ENCODE data around the gene FAH. TPM values are rescaled to one million over a fixed set of nuclear protein-coding genes. Genes with fewer than 3 reads are reported as not detected.

Gene FAH
- total and polyA plus RNA-seq, 10 of the 15 experiments (the other 5 are each of a cell fraction or from before 2014, with no cell fraction given): 36.3 to 121 (median 62.0) TPM

GRCh38 chr15:80175436-80175835 is 22.6 kb downstream of the FAH start:
- ATAC-seq (no peak), FAIRE-seq (no peak), DNase-seq (ENCODE audit: low read depth, low spot score) (no peak)
- no peaks in the 10 kb centered on the region; the same call in 1 of the 2 replicates for H3K4me1 ChIP-seq (ENCODE audit: control insufficient read depth, insufficient read depth, low read length)
- no peaks in the 10 kb centered on the region for H3K9me3 ChIP-seq (replicated peaks; ENCODE audit: control insufficient read depth, insufficient read depth, low read length)
- H2AFZ ChIP-seq (ENCODE audit: control insufficient read depth, low read depth, low read length): no peak overlapping the region
- POLR2A ChIA-PET: no interaction called here
- H3K36me3 ChIP-seq (ENCODE audit: control insufficient read depth in 2 of 2, insufficient read depth in 2 of 2, low read length in 1 of 2): peaks cover 0 to 4% of the 10 kb centered on the region in 2 experiments; a peak in 1 of 4 replicates
- intact Hi-C loops (cut with micrococcal nuclease; ENCODE audit: unreplicated experiment): loop anchor here (10.0 kb wide), 2 partner anchors 281 to 401 kb away; partner anchors contain the start of gene MTHFS
- CTCF ChIA-PET: interaction anchor here (0.7 to 1.2 kb wide), 2 partner anchors 8 to 335 kb away, joined by 3 to 5 read pairs; no protein-coding TSS in a partner anchor
- 97% methylated on average over 9 of the region's 9 CpGs for WGBS (ENCODE audit: insufficient coverage, insufficient replicate concordance, low lambda C conversion rate, missing lambda C conversion rate)
- no peak overlapping the region for H3K27ac ChIP-seq (ENCODE audit: control insufficient read depth, insufficient read depth)
- TF ChIP-seq NKRF (conservative IDR thresholded peaks at IDR 0.05): no peak
- TF ChIP-seq, protein P1, sequence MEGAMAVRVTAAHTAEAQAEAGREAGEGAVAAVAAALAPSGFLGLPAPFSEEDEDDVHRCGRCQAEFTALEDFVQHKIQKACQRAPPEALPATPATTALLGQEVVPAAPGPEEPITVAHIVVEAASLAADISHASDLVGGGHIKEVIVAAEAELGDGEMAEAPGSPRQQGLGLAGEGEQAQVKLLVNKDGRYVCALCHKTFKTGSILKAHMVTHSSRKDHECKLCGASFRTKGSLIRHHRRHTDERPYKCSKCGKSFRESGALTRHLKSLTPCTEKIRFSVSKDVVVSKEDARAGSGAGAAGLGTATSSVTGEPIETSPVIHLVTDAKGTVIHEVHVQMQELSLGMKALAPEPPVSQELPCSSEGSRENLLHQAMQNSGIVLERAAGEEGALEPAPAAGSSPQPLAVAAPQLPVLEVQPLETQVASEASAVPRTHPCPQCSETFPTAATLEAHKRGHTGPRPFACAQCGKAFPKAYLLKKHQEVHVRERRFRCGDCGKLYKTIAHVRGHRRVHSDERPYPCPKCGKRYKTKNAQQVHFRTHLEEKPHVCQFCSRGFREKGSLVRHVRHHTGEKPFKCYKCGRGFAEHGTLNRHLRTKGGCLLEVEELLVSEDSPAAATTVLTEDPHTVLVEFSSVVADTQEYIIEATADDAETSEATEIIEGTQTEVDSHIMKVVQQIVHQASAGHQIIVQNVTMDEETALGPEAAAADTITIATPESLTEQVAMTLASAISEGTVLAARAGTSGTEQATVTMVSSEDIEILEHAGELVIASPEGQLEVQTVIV (IDR thresholded peaks at IDR 0.05; ENCODE audit: borderline replicate concordance, partially characterized antibody): no peak
- no peak for TF ChIP-seq GATAD2B (conservative IDR thresholded peaks at IDR 0.05; ENCODE audit: low read depth)
- TF ChIP-seq SIN3A (IDR thresholded peaks at IDR 0.05; ENCODE audit: low read depth, low read length): no peak
- no peak for TF ChIP-seq RCOR1 (conservative IDR thresholded peaks at IDR 0.05; ENCODE audit: low read depth, low read length)
- TF ChIP-seq, protein P2, sequence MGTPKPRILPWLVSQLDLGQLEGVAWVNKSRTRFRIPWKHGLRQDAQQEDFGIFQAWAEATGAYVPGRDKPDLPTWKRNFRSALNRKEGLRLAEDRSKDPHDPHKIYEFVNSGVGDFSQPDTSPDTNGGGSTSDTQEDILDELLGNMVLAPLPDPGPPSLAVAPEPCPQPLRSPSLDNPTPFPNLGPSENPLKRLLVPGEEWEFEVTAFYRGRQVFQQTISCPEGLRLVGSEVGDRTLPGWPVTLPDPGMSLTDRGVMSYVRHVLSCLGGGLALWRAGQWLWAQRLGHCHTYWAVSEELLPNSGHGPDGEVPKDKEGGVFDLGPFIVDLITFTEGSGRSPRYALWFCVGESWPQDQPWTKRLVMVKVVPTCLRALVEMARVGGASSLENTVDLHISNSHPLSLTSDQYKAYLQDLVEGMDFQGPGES (IDR thresholded peaks at IDR 0.05): no peak
- TF ChIP-seq, protein P3, sequence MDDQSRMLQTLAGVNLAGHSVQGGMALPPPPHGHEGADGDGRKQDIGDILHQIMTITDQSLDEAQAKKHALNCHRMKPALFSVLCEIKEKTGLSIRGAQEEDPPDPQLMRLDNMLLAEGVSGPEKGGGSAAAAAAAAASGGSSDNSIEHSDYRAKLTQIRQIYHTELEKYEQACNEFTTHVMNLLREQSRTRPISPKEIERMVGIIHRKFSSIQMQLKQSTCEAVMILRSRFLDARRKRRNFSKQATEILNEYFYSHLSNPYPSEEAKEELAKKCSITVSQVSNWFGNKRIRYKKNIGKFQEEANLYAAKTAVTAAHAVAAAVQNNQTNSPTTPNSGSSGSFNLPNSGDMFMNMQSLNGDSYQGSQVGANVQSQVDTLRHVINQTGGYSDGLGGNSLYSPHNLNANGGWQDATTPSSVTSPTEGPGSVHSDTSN (IDR thresholded peaks at IDR 0.05; ENCODE audit: insufficient replicate concordance, low read depth, low read length): no peak
- TF ChIP-seq IRF4 (IDR thresholded peaks at IDR 0.05; ENCODE audit: low read depth, low read length): no peak
- in situ Hi-C loops (cut with MboI): loop anchor here (10.0 kb wide), 2 partner anchors 401 to 791 kb away; no protein-coding TSS in a partner anchor
- no peak overlapping the region for H3K4me3 ChIP-seq
- no peaks in the 10 kb centered on the region for H3K79me2 ChIP-seq (ENCODE audit: control insufficient read depth, insufficient read depth, low read length)
- no peaks in the 10 kb centered on the region for H3K27me3 ChIP-seq (replicated peaks in 1 of 2; ENCODE audit: control insufficient read depth in 2 of 2, insufficient read depth in 2 of 2, low read length in 1 of 2)
- no peak overlapping the region for H3K4me2 ChIP-seq (ENCODE audit: control insufficient read depth, insufficient read depth)
- H3K9ac ChIP-seq (ENCODE audit: control insufficient read depth, insufficient read depth, low read length): no peak overlapping the region
- no peaks in the 10 kb centered on the region for H4K20me1 ChIP-seq (ENCODE audit: control insufficient read depth, insufficient read depth)
- RAD21 ChIA-PET (ENCODE audit: unreplicated experiment): interaction anchor here (4.1 kb wide), 1 partner anchor 794 kb away, joined by 18 read pairs; no protein-coding TSS in a partner anchor
- BruUV-seq (replicated peaks): no TSS peak
- SMC1A ChIA-PET (ENCODE audit: uncharacterized antibody, unreplicated experiment): interaction anchor here (1.6 kb wide), 1 partner anchor 24 kb away, joined by 3 read pairs; no protein-coding TSS in a partner anchor
